ENCODE results near the gene CNNM3. TPM values are rescaled to one million over a fixed set of nuclear protein-coding genes. Genes with fewer than 3 reads are reported as not detected.
A peak's percentile ranks its signal among the peaks of the same experiment; 100 is the strongest.

Gene CNNM3
- total RNA-seq, 1 donor from 2014 or later, result 5.6 TPM

DNA sequence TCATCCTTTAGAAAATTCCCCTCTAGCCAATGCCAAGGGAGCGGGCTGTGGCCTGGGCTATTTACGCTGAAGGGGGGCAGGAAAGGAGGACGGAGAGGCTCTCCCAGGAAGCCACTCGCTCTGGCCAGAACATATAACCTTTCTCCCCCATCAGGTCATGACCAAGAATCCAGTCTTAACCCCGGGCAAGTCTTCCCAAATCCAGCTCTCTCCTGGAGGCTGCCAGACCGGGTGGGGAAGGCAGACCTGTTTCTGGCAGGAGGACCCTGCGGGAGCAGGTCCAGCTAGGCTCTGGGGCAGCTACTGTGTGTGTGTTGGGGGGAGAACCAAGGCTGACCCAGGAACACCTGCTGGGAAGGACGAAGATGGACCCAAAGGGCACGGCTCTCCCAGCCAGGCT lies 67.2 kb downstream of the CNNM3 start:
- no peak overlapping the region for H3K27ac ChIP-seq (ENCODE audit: low read depth, low read length)
- H3K4me3 ChIP-seq (ENCODE audit: insufficient read depth, low read depth, low read length), result no peak overlapping the region
- no peak for FAIRE-seq
- peaks cover 19% of the 10 kb centered on the region for H3K4me1 Mint-ChIP-seq (ENCODE audit: low read depth, unreplicated experiment)
- H3K9me3 ChIP-seq (ENCODE audit: insufficient read depth, low read depth, low read length), result no peaks in the 10 kb centered on the region
- H3K27ac Mint-ChIP-seq (ENCODE audit: unreplicated experiment), result no peak overlapping the region
- H3K9me3 Mint-ChIP-seq (ENCODE audit: unreplicated experiment), result no peaks in the 10 kb centered on the region
- DNase-seq (ENCODE audit: low read depth), result no peak
- H3K4me3 Mint-ChIP-seq (ENCODE audit: unreplicated experiment), result no peak overlapping the region
- H4K20me1 ChIP-seq (ENCODE audit: insufficient read depth, low read length), result no peaks in the 10 kb centered on the region
- H3K36me3 Mint-ChIP-seq (ENCODE audit: low read depth, unreplicated experiment), result no peaks in the 10 kb centered on the region
- no peaks in the 10 kb centered on the region for H3K36me3 ChIP-seq (ENCODE audit: insufficient read depth, low read length)
- H2AFZ ChIP-seq (ENCODE audit: low read depth, low read length), result no peak overlapping the region
- no peak overlapping the region for H3K9ac ChIP-seq (ENCODE audit: low read length)
- no peaks in the 10 kb centered on the region for H3K79me2 ChIP-seq (ENCODE audit: insufficient read depth, low read length)
- peaks cover 15% of the 10 kb centered on the region for H3K27me3 Mint-ChIP-seq (ENCODE audit: low read depth, unreplicated experiment)
- no peak overlapping the region for H3K4me2 ChIP-seq (ENCODE audit: low read length)
- H3K27me3 ChIP-seq (ENCODE audit: insufficient read depth, low read length), result peaks cover 5% of the 10 kb centered on the region
- TF ChIP-seq EZH2 (IDR thresholded peaks at IDR 0.05; ENCODE audit: insufficient read depth, low read length), result no peak
- TF ChIP-seq, protein P1, sequence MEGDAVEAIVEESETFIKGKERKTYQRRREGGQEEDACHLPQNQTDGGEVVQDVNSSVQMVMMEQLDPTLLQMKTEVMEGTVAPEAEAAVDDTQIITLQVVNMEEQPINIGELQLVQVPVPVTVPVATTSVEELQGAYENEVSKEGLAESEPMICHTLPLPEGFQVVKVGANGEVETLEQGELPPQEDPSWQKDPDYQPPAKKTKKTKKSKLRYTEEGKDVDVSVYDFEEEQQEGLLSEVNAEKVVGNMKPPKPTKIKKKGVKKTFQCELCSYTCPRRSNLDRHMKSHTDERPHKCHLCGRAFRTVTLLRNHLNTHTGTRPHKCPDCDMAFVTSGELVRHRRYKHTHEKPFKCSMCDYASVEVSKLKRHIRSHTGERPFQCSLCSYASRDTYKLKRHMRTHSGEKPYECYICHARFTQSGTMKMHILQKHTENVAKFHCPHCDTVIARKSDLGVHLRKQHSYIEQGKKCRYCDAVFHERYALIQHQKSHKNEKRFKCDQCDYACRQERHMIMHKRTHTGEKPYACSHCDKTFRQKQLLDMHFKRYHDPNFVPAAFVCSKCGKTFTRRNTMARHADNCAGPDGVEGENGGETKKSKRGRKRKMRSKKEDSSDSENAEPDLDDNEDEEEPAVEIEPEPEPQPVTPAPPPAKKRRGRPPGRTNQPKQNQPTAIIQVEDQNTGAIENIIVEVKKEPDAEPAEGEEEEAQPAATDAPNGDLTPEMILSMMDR (IDR thresholded peaks at IDR 0.05; ENCODE audit: insufficient read depth, low read depth, low read length), result no peak
- H3K4me1 ChIP-seq (ENCODE audit: insufficient read depth, low read length), result no peaks in the 10 kb centered on the region

Small RNA genes lying within 50 kb of the gene (microRNA-seq; reads per million reads assigned to microRNA genes)
- 6.6 reads per million, percentile 27 among the genes with 10 or more reads in this experiment for gene MIR3127

Other genes starting within 250 kb of the CNNM3 start
- gene KANSL3, start 178.0 kb upstream of the CNNM3 start, total RNA-seq, result 23.9 and 26.7 TPM in 2 replicates
- 0.16 and 0.19 TPM in 2 replicates for gene FER1L5, start 173.5 kb upstream of the CNNM3 start, total RNA-seq
- 19.8 and 19.9 TPM in 2 replicates for gene LMAN2L, start 76.2 kb upstream of the CNNM3 start, total RNA-seq
- gene CNNM4, start 55.4 kb upstream of the CNNM3 start, total RNA-seq, result 5.8 and 6.8 TPM in 2 replicates
- gene ANKRD23, start 27.8 kb downstream of the CNNM3 start, total RNA-seq, result 2.5 and 3.3 TPM in 2 replicates
- gene ANKRD39, start 41.7 kb downstream of the CNNM3 start, total RNA-seq, result 11.9 and 13.7 TPM in 2 replicates
- gene SEMA4C, start 53.8 kb downstream of the CNNM3 start, total RNA-seq, result 30.7 and 32.8 TPM in 2 replicates
- not detected in 2 replicates for gene FAM178B, start 170.3 kb downstream of the CNNM3 start, total RNA-seq

All from astrocyte (in vitro differentiated cells and primary cell).